HG02938 (cell line): ENCODE measurements around the gene SLC8A1.

Source experiments
- ATAC-seq: cut with Tn5 transposase; IDR thresholded peaks from one replicate; pipeline ENCODE4 v1.9.1; 2021; ENCODE audit warnings: mild to moderate bottlenecking, moderate library complexity; ENCODE audit not compliant: unreplicated experiment

SLC8A1 gene

GRCh38 chr2:40428439-40428838, 23.5 kb downstream of the SLC8A1 start:
- no peak for ATAC-seq

GRCh38 chr2:40421631-40422297, 30.1 kb downstream of the SLC8A1 start:
- no peak for ATAC-seq

GRCh38 chr2:40420478-40420877, 31.4 kb downstream of the SLC8A1 start:
- ATAC-seq, result no peak

GRCh38 chr2:40419364-40419762, 32.5 kb downstream of the SLC8A1 start:
- ATAC-seq, result no peak

- no peak for ATAC-seq
Measured at GRCh38 chr2:40418614-40419363, 33.1 kb downstream of the SLC8A1 start.

GRCh38 chr2:40416486-40416885, 35.4 kb downstream of the SLC8A1 start:
- ATAC-seq, result no peak

GRCh38 chr2:40415391-40415790, 36.5 kb downstream of the SLC8A1 start:
- no peak for ATAC-seq

GRCh38 chr2:40412456-40412855, 39.4 kb downstream of the SLC8A1 start:
- ATAC-seq, result no peak

GRCh38 chr2:40410695-40411094, 41.2 kb downstream of the SLC8A1 start:
- ATAC-seq, result no peak

- no peak for ATAC-seq
Measured at GRCh38 chr2:40409734-40410133, 42.2 kb downstream of the SLC8A1 start.

- no peak for ATAC-seq
Measured at GRCh38 chr2:40406485-40407289, 45.2 kb downstream of the SLC8A1 start.

- ATAC-seq, result no peak
Measured at GRCh38 chr2:40405465-40405864, 46.4 kb downstream of the SLC8A1 start.

GRCh38 chr2:40404517-40404916, 47.4 kb downstream of the SLC8A1 start:
- no peak for ATAC-seq

- no peak for ATAC-seq
Measured at GRCh38 chr2:40403233-40403836, 48.6 kb downstream of the SLC8A1 start.

GRCh38 chr2:40401896-40402295, 50.0 kb downstream of the SLC8A1 start:
- ATAC-seq, result no peak

- no peak for ATAC-seq
Measured at GRCh38 chr2:40400336-40400953, 51.4 kb downstream of the SLC8A1 start.

- ATAC-seq, result no peak
Measured at GRCh38 chr2:40397765-40398164, 54.1 kb downstream of the SLC8A1 start.

- ATAC-seq, result no peak
Measured at GRCh38 chr2:40396124-40396523, 55.8 kb downstream of the SLC8A1 start.

- ATAC-seq, result no peak
Measured at GRCh38 chr2:40395169-40396073, 56.5 kb downstream of the SLC8A1 start.

- no peak for ATAC-seq
Measured at GRCh38 chr2:40394597-40394996, 57.3 kb downstream of the SLC8A1 start.
